NCI-H1694 treated with DMSO at 0.1 percent for 48 hours (cell line): ENCODE data around the gene EDN2.

Experiments used
- DNase-seq: peaks from one replicate; lab custom pipeline; 2025; lab: John Stamatoyannopoulos, UW

EDN2 gene

GRCh38 chr1:41464885-41465284 is 19.6 kb downstream of the EDN2 start:
- peak; percentile 91 for DNase-seq

GRCh38 chr1:41463516-41463915 is 21.0 kb downstream of the EDN2 start:
- no peak for DNase-seq

GRCh38 chr1:41462680-41463004 is 21.8 kb downstream of the EDN2 start:
- DNase-seq = no peak

- DNase-seq = no peak
Observed at GRCh38 chr1:41461790-41462679, 22.4 kb downstream of the EDN2 start.

- no peak for DNase-seq
Observed at GRCh38 chr1:41456847-41457540, 27.5 kb downstream of the EDN2 start.

- peak; percentile 41 for DNase-seq
Observed at GRCh38 chr1:41455479-41456332, 28.8 kb downstream of the EDN2 start.

- no peak for DNase-seq
Observed at GRCh38 chr1:41454406-41454805, 30.1 kb downstream of the EDN2 start.

- no peak for DNase-seq
Observed at GRCh38 chr1:41452704-41453290, 31.7 kb downstream of the EDN2 start.

- no peak for DNase-seq
Observed at GRCh38 chr1:41450747-41451285, 33.7 kb downstream of the EDN2 start.

- DNase-seq = no peak
Observed at GRCh38 chr1:41449326-41449921, 35.1 kb downstream of the EDN2 start.

- no peak for DNase-seq
Observed at GRCh38 chr1:41448821-41449220, 35.7 kb downstream of the EDN2 start.

- DNase-seq = no peak
Observed at GRCh38 chr1:41447995-41448770, 36.3 kb downstream of the EDN2 start.

GRCh38 chr1:41446851-41447610 is 37.5 kb downstream of the EDN2 start:
- DNase-seq = no peak

GRCh38 chr1:41444785-41445184 is 39.7 kb downstream of the EDN2 start:
- no peak for DNase-seq

- no peak for DNase-seq
Observed at GRCh38 chr1:41444246-41444645, 40.2 kb downstream of the EDN2 start.

- DNase-seq = no peak
Observed at GRCh38 chr1:41442697-41443251, 41.7 kb downstream of the EDN2 start.

GRCh38 chr1:41440321-41441085 is 44.0 kb downstream of the EDN2 start:
- no peak for DNase-seq

- DNase-seq = no peak
Observed at GRCh38 chr1:41439234-41439633, 45.2 kb downstream of the EDN2 start.

GRCh38 chr1:41438711-41439110 is 45.8 kb downstream of the EDN2 start:
- DNase-seq = no peak
